Mesendoderm (in vitro differentiated cells): ENCODE results near the gene CATSPERZ.
A peak's percentile ranks its signal among the peaks of the same experiment; 100 is the strongest.

Source experiments
- DNase-seq: peaks from one replicate; pipeline ENCODE4 v3.0.0; 2013
- H2AK5ac ChIP-seq: 2 replicates; pipeline ENCODE4 v1.6.1; 2013; ENCODE audit warnings: low read length, inconsistent platforms
- H2BK120ac ChIP-seq: 2 replicates; pipeline ENCODE4 v1.6.1; 2013; ENCODE audit warnings: low read depth, mild to moderate bottlenecking, low read length, moderate library complexity, mixed read lengths
- H2BK15ac ChIP-seq: replicated peaks from 2 replicates; pipeline ENCODE4 v1.6.1; 2013; ENCODE audit warnings: low read depth, mild to moderate bottlenecking, moderate library complexity
- H2BK5ac ChIP-seq: 2 replicates; pipeline ENCODE4 v1.6.1; 2013; ENCODE audit warnings: low read length, inconsistent platforms
- H3K18ac ChIP-seq: 2 replicates; pipeline ENCODE4 v1.6.1; 2013; ENCODE audit warnings: mild to moderate bottlenecking, low read length, mixed read lengths
- H3K23ac ChIP-seq: one replicate; pipeline ENCODE4 v1.6.1; 2013; ENCODE audit warnings: low read length
- H3K27ac ChIP-seq: 2 replicates; pipeline ENCODE4 v1.5.1; 2013; ENCODE audit warnings: low read depth, mild to moderate bottlenecking, inconsistent platforms, low read length, moderate library complexity
- H3K27me3 ChIP-seq: 2 replicates; pipeline ENCODE4 v1.6.1; 2013; ENCODE audit warnings: low read length, control low read depth, mild to moderate bottlenecking, inconsistent platforms; ENCODE audit not compliant: insufficient read depth, poor library complexity
- H3K36me3 ChIP-seq: 2 replicates; pipeline ENCODE4 v1.6.1; 2013; ENCODE audit warnings: low read length, inconsistent platforms; ENCODE audit not compliant: control insufficient read depth, insufficient read depth
- H3K4ac ChIP-seq: one replicate; pipeline ENCODE4 v1.6.1; 2013; ENCODE audit warnings: low read depth, mild to moderate bottlenecking, low read length, moderate library complexity
- H3K4me1 ChIP-seq: 2 replicates; pipeline ENCODE4 v1.6.1; 2013; ENCODE audit warnings: low read depth, low read length, inconsistent platforms; ENCODE audit not compliant: control insufficient read depth
- H3K4me2 ChIP-seq: 2 replicates; pipeline ENCODE4 v1.6.1; 2013; ENCODE audit warnings: low read length
- H3K4me3 ChIP-seq: 2 replicates; pipeline ENCODE4 v1.5.1; 2013; ENCODE audit warnings: mild to moderate bottlenecking, low read length
- H3K56ac ChIP-seq: one replicate; pipeline ENCODE4 v1.6.1; 2013; ENCODE audit warnings: low read length
- H3K79me1 ChIP-seq: 2 replicates; pipeline ENCODE4 v1.6.1; 2013; ENCODE audit warnings: low read length, inconsistent platforms
- H3K79me2 ChIP-seq: 2 replicates; pipeline ENCODE4 v1.6.1; 2013; ENCODE audit warnings: mild to moderate bottlenecking, low read length; ENCODE audit not compliant: control insufficient read depth, insufficient read depth
- H3K9ac ChIP-seq: 2 replicates; pipeline ENCODE4 v1.6.1; 2013; ENCODE audit warnings: low read length, inconsistent platforms
- H4K5ac ChIP-seq: one replicate; pipeline ENCODE4 v1.6.1; 2013; ENCODE audit warnings: low read length
- H4K8ac ChIP-seq: one replicate; pipeline ENCODE4 v1.6.1; 2013; ENCODE audit warnings: low read depth, mild to moderate bottlenecking, control low read depth, low read length, moderate library complexity
- WGBS: extraction: QIAGEN DNeasy Blood & Tissue Kit; methylation state at CpG from one replicate; pipeline ENCODE4 v1.1.7; 2013; ENCODE audit warnings: low lambda C conversion rate, missing lambda C conversion rate; ENCODE audit not compliant: insufficient coverage; ENCODE audit errors: extremely low coverage; 5-methylcytosine and 5-hydroxymethylcytosine counted together

Gene CATSPERZ

GRCh38 chr11:64275031-64275800, 24.9 kb upstream of the CATSPERZ start:
- Histone ChIP-seq H3K9ac (no peak overlapping the region), H3K79me1 (no peaks in the 10 kb centered on the region)
- no CpG with 5 or more reads among the region's 15 CpGs for WGBS

DNA sequence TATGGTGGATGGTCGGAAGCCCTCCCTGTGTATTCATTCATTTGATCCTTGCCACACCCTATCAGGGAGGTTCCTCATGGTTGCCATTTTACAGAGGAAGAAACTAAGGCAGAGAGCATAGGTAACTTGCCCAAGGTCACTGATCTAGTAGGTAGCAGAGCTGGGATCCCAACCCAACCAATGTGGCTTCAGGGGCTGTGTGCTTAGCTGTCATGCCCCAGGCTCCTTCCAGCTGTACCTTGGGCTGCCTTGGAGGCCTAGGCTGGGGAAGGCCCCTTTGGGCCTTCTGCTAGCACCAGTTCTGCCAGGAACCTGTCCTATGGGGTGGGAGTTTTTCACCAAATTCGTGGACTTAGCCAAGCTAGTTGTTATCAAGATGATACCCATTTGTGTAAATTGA, 24.3 kb upstream of the CATSPERZ start:
- WGBS, result no CpG with 5 or more reads among the region's 2 CpGs
- no peaks in the 10 kb centered on the region for H3K36me3 ChIP-seq
- no peak overlapping the region for H2AK5ac ChIP-seq
- no peak overlapping the region for H3K4me2 ChIP-seq
- H4K8ac ChIP-seq, result no peak overlapping the region
- H2BK120ac ChIP-seq, result no peak overlapping the region
- H3K79me1 ChIP-seq, result no peaks in the 10 kb centered on the region
- H3K9ac ChIP-seq, result no peak overlapping the region
- no peaks in the 10 kb centered on the region for H3K79me2 ChIP-seq
- no peaks in the 10 kb centered on the region for H3K27me3 ChIP-seq
- H3K27ac ChIP-seq, result no peak overlapping the region
- no peak overlapping the region for H2BK15ac ChIP-seq
- H2BK5ac ChIP-seq, result no peak overlapping the region
- H4K5ac ChIP-seq, result no peak overlapping the region
- DNase-seq, result no peak
- H3K4me1 ChIP-seq, result no peaks in the 10 kb centered on the region
- H3K56ac ChIP-seq, result no peak overlapping the region
- H3K4ac ChIP-seq, result no peak overlapping the region
- H3K18ac ChIP-seq, result no peak overlapping the region
- H3K23ac ChIP-seq, result no peak overlapping the region
- H3K4me3 ChIP-seq, result no peak overlapping the region

More at GRCh38 chr11:64275031-64275800, 24.9 kb upstream of the CATSPERZ start:
- H4K8ac ChIP-seq, result no peak overlapping the region
- no peak for DNase-seq
- no peak overlapping the region for H2BK5ac ChIP-seq
- H3K4me2 ChIP-seq, result no peak overlapping the region
- peak overlapping the region; percentile 25 for H3K56ac ChIP-seq
- no peaks in the 10 kb centered on the region for H3K27me3 ChIP-seq
- H3K4ac ChIP-seq, result no peak overlapping the region
- no peak overlapping the region for H3K23ac ChIP-seq
- H3K18ac ChIP-seq, result no peak overlapping the region
- H3K36me3 ChIP-seq, result no peaks in the 10 kb centered on the region
- no peaks in the 10 kb centered on the region for H3K4me1 ChIP-seq
- no peak overlapping the region for H2AK5ac ChIP-seq
- no peak overlapping the region for H2BK15ac ChIP-seq
- no peak overlapping the region for H3K27ac ChIP-seq
- no peak overlapping the region for H3K4me3 ChIP-seq
- H4K5ac ChIP-seq, result no peak overlapping the region
- no peaks in the 10 kb centered on the region for H3K79me2 ChIP-seq
- H2BK120ac ChIP-seq, result no peak overlapping the region

DNA sequence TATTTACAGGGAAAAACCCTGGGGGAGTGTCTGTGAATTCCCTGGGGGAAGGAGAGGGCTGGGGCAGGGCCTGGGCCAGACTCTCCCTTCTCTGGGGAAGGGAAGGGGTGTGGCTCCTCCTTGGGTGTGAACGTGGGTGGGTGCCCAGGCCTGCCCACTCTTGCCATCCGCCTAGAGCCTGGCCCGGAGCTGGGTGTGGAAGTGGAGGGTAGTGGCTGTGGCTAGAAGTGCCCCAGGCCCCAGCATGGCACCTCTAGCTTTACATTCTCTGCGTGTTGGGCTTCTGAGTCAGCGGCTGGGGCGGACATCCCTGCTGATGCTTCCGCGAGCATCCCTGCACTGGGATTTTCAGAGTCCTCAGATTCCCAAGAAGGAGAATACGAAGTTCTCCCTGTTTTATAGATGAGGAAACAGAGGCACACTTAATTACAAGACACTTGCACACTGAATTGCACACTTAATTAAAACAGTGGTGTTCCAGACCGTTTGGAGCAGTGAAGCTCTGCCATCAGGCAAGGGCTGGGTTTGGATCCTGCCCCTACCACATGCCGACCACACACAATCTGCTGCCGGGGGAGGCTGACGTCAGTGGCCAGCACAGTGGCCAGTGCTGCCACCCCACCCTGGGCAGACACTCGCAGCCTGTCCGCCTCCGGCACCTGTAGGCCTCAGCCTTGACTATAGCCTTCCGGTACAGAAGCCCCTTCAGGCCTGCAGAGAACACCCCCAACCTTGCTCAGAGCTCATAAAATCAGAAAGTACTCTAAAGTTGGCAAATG, 23.3 kb upstream of the CATSPERZ start:
- no peak overlapping the region for H3K4ac ChIP-seq
- H3K79me2 ChIP-seq, result no peaks in the 10 kb centered on the region
- no peak overlapping the region for H3K56ac ChIP-seq
- no peak overlapping the region for H3K27ac ChIP-seq
- no peak overlapping the region for H3K9ac ChIP-seq
- no peak overlapping the region for H4K8ac ChIP-seq
- H2BK120ac ChIP-seq, result no peak overlapping the region
- whole genome bisulfite sequencing, result no CpG with 5 or more reads among the region's 17 CpGs
- no peaks in the 10 kb centered on the region for H3K79me1 ChIP-seq
- H3K36me3 ChIP-seq, result no peaks in the 10 kb centered on the region
- no peak overlapping the region for H3K4me3 ChIP-seq
- DNase-seq, result no peak
- H2AK5ac ChIP-seq, result no peak overlapping the region
- H3K23ac ChIP-seq, result no peak overlapping the region
- no peak overlapping the region for H3K4me2 ChIP-seq
- no peak overlapping the region for H2BK5ac ChIP-seq
- H2BK15ac ChIP-seq, result no peak overlapping the region
- H3K4me1 ChIP-seq, result no peaks in the 10 kb centered on the region
- H4K5ac ChIP-seq, result no peak overlapping the region
- no peaks in the 10 kb centered on the region for H3K27me3 ChIP-seq
- no peak overlapping the region for H3K18ac ChIP-seq

DNA sequence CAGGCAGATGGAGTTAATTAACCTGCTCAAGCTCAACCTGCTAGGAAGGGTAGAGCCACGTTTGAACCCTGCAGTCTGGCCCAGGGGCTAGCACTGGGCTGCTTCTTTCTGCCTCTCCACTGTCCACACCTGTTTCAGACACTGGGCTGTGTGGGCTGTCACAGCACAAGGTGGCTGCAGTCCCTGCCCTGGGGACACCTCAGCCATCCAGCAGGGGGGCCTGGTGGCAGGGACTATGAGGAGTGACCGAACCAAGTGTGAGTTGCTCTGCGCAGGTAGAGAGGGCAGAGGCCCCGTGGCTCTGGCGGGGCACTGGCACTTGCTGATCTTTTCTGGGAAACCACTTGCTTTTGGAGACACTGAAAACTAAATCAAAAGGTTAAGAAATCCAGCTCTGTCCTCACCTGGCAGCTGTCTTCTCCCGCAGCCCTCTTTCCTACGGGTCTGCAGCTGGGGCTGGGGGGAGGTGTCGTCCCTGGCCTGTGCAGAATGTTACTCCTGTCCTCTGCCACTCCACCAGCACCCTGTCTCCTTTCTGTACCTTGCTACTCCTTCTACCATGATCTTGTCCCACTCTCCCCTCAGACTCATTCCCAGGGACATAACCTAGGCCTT, 21.5 kb upstream of the CATSPERZ start:
- no peak overlapping the region for H3K4me2 ChIP-seq
- no peak overlapping the region for H4K8ac ChIP-seq
- no peak overlapping the region for H3K27ac ChIP-seq
- H3K27me3 ChIP-seq, result no peaks in the 10 kb centered on the region
- no peak overlapping the region for H3K4ac ChIP-seq
- no CpG with 5 or more reads among the region's 8 CpGs for WGBS
- H2BK120ac ChIP-seq, result no peak overlapping the region
- no peak overlapping the region for H2BK5ac ChIP-seq
- no peak overlapping the region for H3K18ac ChIP-seq
- no peaks in the 10 kb centered on the region for H3K36me3 ChIP-seq
- H4K5ac ChIP-seq, result no peak overlapping the region
- no peaks in the 10 kb centered on the region for H3K79me1 ChIP-seq
- no peaks in the 10 kb centered on the region for H3K79me2 ChIP-seq
- H3K4me3 ChIP-seq, result no peak overlapping the region
- H3K56ac ChIP-seq, result no peak overlapping the region
- H2AK5ac ChIP-seq, result no peak overlapping the region
- no peaks in the 10 kb centered on the region for H3K4me1 ChIP-seq
- DNase-seq, result no peak
- no peak overlapping the region for H3K23ac ChIP-seq
- H2BK15ac ChIP-seq, result no peak overlapping the region
- H3K9ac ChIP-seq, result no peak overlapping the region

- no CpG with 5 or more reads among the region's 22 CpGs for WGBS
- no peak overlapping the region for H2BK5ac ChIP-seq
- no peak overlapping the region for H4K5ac ChIP-seq
- H3K4me1 ChIP-seq, result peaks cover 6% of the 10 kb centered on the region
- no peak overlapping the region for H3K4me3 ChIP-seq
- H2BK120ac ChIP-seq, result no peak overlapping the region
- H2AK5ac ChIP-seq, result no peak overlapping the region
- H3K36me3 ChIP-seq, result no peaks in the 10 kb centered on the region
- H4K8ac ChIP-seq, result no peak overlapping the region
- no peaks in the 10 kb centered on the region for H3K79me2 ChIP-seq
- H3K27me3 ChIP-seq, result no peaks in the 10 kb centered on the region
- H2BK15ac ChIP-seq, result no peak overlapping the region
- H3K4ac ChIP-seq, result no peak overlapping the region
- no peak overlapping the region for H3K4me2 ChIP-seq
- no peaks in the 10 kb centered on the region for H3K79me1 ChIP-seq
- no peak for DNase-seq
- H3K9ac ChIP-seq, result no peak overlapping the region
- no peak overlapping the region for H3K23ac ChIP-seq
- H3K56ac ChIP-seq, result no peak overlapping the region
- H3K27ac ChIP-seq, result no peak overlapping the region
- no peak overlapping the region for H3K18ac ChIP-seq
Observed at GRCh38 chr11:64281957-64282770, 18.0 kb upstream of the CATSPERZ start.
